Activated effector memory CD4-positive, alpha-beta T cell treated with anti-CD3 and anti-CD28 coated beads, Interleukin-2, amount 50 U/mL, for 16 hours (primary cell): ENCODE data around the gene ATAD1.
"Not testable (repeated sequence)": the region's sequence is repeated elsewhere in the genome, so short reads cannot be mapped to it uniquely, and the experiment has no call there.

Experiments used
- DNase-seq: peaks from one replicate; pipeline ENCODE4 v3.0.0-alpha.2; 2020

The ATAD1 gene

DNA sequence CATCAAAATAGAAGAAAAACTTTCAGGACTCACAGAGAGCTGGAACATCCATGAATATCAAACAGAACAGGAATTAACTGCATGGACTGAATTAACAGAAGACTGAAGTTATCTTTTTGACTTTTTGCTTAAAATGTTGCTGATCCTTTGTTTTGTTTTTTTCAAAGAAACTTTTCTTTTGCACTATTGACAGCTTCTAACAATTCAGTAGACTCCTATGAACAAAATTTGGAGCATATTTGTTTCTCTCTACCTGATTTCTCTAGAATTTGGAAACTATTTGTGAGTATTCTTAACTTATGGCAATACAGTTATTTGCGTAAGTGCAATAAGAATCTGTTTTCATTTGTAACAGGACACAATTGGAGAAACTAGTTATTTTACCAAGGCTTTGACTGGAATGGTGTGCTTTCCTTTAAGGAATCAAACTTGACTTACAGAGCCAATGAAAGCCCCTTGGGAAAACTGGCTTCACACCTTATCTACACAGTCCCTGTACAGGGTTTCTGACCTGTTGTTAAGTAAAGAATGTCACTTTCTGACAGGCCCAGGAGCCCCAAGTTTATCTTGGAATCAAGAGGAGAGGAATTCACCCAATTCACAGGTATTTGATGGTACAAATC, 16.1 kb downstream of the ATAD1 start:
- not testable (repeated sequence) for DNase-seq

DNA sequence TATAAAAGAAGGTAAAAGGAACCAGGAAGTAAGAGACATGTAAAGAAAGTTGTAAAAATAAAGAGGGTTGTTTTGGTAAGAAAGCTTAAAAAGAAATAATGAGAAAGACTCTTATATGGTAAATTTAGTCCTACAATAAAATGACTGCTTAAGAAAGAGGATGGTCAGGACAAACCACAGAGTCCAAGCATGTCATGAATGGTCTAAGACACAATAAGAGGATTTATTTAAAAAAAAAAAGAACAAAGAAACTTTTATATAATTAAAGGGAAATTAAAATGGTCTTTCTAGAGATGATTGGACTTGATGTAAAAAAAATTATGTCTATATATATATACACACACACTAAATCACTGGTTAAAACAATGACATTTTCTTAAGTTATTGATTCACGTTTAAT, 18.2 kb downstream of the ATAD1 start:
- no peak for DNase-seq

DNA sequence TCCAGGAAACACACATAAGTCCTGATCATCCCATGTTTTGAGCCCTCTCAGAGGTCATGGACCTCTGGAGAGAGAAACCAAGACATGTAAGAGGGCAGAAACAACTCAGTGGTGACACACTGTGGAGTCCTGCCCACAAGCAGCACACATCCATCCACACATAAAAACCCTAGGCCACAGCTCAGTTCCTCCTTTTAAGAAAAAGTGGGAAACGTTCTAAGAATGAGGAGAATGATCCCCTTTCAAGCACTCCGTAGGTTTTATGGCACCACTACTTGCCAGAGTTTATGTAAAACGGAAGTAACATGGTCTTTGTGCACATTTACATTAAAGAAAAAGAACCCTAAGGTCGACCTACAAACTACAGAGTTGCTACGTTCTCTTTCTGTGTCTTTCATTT, 19.9 kb downstream of the ATAD1 start:
- no peak for DNase-seq

DNA sequence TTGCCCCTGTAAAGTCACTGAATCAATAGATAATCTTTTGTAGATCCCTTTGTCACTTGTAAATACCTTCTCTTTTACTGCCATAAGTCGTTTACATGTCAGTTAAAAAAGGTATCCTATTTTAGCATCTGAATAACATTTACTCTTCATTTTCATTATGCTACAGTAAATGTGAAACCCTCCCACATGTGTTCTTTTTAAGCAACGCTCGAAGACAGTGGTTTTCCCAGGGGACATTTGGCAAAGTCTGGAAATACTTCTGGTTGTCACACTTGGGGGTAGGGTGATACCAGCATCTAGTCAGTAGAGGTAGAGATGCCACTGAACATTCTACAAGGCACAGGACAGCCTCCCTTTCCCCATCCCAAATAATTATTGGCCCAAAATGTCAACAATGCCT, 23.7 kb downstream of the ATAD1 start:
- no peak for DNase-seq

DNA sequence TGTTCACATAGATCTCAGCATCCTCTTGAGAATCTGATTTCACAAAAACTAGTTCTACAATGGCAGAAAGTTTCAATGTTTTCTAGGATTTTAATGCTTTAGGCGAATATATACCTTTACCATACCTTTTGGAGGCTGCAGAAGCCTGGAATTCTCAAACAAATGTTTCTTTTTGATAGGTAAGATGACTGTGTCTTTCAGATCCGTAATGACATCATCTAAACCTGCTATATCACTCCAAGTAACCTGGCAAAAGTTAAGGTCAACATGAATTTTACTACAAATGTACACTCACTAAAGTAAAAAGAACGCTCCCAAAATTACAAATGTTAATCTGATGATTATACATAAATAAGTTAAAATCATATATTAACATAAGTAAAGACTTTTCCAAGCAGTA, 27.8 kb downstream of the ATAD1 start:
- DNase-seq, result no peak

DNA sequence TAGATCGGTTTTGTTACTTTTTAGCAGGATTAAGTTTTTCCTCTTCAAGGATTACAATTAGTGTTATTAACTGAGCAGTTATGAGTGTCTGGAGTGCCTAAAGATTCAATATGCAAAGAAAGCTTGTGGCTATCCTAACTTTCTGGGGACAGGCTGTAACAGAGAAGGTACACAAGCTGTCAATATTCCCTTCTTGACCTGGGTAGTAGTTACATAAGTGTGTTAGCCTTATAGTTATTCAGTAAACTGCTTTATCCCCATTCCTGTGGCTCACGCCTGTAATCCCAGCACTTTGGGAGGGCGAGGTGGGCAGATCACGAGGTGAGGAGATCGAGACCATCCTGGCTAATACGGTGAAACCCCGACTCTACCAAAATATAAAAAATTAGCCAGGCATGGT, 31.6 kb downstream of the ATAD1 start:
- no peak for DNase-seq

DNA sequence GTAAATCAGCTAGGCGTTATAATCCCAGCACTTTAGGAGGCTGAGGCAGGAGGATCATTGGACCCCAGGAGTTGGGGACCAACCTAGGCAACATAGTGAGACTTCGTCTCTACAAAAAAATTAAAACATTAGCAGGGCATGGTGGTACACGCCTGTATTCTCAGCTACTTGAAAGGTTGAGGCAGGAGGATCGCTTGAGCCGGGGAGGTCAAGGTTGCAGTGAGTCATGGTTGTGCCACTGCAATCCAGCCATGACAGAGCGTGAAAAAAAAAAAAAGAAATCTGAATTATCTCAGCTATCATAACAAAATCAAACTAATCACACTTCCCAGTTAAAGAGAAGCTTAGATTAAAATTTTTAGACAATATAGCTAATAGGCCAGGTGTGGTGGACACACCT, 35.3 kb downstream of the ATAD1 start:
- DNase-seq, result no peak

DNA sequence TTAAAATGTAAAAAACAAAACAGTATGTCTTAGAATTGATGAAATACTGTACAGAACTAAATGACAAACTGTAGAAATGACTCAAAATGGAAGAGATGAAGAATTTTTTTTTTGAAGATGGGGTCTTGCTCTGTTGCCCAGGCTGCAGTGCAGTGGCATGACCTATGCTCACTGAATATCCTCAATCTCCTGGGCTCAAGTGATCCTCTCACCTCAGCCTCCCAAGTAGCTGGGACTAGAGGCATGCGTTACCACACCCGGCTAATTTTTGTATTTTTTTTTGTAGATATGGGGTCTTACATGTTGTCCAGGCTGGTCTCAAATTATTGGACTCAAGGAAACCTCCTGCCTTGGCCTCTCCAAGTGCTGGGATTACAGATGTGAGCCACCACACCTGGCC, 36.5 kb downstream of the ATAD1 start:
- DNase-seq, result no peak

DNA sequence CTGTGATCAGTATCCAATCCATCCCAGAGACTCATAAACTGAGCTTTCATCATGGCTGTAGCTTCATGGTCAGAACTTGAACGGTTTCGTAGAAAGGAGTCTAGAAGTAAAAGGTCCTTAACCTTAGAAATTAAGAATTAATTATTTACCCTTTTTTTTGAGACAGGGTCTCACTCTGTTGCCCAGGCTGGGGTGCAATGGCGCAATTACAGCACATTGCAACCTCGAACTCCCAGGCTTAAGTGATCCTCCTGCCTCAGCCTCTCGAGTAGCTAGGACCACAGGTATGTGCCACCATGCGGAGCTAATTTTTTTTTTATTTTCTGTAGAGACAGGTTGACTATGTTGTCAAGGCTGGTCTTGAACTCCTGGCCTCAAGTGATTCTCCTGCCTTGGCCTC, 41.7 kb downstream of the ATAD1 start:
- DNase-seq, result no peak

DNA sequence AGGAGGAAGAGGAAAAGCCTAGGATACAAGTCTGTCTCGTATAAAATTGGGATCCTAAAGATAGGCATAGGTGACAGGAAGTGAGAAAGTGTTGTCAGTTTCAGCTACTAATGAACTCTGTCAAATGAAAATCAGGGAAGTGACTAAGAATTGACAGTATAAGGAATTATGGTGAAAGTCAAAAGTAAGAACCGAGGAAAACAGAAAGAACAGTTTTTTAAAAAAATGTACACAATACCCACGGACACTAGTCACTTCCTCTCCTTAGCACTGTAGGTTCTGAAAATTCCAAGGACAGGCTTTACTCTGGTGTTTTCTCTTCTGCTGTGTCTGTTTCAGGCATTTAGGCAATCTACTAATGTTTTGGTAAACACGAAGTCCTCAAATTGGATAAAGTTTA, 42.3 kb downstream of the ATAD1 start:
- DNase-seq, result no peak

DNA sequence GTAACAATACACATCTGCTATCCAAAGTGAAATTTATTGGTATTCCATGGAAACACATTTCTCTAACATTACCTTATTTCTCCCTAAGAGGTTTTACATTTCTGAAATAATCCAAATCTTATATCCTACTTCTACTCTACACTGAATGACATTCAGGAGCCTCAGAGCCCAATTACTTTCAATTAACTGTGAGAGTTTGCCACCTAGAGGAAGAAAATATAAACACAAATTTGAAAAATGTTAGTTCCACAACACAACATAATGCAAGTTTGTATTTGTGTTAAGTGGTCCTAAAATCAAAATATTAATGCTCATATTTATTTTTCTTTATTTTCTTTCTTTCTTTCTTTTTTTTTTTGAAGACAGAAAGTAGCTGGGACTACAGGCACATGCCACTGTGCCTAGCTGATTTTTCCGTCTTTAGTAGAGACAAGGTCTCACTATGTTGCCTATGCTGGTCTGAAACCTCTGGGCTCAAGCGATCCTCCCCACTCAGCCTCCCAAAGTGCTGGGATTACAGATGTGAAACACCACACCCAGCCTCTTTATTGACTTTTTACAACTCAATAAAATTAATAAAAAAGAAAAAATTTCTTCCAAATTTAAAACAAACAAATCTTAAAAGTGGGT, 46.0 kb downstream of the ATAD1 start:
- DNase-seq, result no peak

DNA sequence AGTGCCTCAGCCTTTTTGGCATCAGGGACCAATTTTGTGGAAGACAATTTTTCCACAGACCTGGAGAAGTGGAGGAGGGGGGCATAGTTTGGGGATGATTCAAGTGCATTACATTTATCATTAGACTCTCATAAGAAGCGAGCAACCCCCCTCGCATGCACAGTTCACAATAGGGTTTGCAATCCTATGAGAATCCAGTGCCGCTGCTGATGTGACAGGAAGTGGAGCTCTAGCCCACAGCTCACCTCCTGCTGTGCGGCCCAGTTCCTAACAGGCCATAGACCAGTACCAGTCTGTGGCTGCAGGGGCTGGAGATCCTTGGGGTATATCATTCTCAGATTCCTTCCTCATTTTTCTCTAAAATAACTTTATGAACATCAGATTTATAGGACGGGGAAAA, 50.8 kb downstream of the ATAD1 start:
- no peak for DNase-seq

DNA sequence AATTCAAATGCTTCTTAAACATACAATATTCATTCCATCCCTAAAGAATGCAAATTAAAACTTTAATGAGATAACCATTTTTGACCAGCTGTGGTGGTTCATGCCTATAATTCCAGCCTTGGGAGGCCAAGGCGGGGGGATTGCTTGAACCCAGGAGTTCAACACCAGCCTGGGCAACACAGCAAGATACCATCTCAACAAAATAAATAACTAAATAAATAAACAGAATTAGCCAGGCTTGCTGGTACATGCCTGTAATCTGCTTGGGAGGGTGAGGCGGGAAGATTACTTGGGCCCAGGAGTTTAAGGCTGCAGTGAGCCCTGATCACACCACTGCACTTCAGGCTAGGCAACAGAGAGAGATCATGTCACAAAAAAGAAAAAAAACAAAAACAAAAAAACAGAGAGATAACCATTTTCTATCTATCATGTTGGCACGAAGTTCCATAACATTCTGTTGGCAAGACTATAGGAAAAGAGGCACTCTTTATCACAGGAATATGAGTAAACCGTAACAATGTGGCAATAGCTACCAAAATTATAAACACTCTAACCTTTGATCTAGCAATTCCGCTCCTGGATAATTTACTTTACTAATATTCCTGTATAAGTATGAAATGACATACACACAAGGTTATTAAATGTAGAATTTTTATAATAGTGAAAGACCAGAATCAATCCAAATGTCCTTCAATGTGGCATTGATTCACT, 52.2 kb downstream of the ATAD1 start:
- DNase-seq, result no peak

DNA sequence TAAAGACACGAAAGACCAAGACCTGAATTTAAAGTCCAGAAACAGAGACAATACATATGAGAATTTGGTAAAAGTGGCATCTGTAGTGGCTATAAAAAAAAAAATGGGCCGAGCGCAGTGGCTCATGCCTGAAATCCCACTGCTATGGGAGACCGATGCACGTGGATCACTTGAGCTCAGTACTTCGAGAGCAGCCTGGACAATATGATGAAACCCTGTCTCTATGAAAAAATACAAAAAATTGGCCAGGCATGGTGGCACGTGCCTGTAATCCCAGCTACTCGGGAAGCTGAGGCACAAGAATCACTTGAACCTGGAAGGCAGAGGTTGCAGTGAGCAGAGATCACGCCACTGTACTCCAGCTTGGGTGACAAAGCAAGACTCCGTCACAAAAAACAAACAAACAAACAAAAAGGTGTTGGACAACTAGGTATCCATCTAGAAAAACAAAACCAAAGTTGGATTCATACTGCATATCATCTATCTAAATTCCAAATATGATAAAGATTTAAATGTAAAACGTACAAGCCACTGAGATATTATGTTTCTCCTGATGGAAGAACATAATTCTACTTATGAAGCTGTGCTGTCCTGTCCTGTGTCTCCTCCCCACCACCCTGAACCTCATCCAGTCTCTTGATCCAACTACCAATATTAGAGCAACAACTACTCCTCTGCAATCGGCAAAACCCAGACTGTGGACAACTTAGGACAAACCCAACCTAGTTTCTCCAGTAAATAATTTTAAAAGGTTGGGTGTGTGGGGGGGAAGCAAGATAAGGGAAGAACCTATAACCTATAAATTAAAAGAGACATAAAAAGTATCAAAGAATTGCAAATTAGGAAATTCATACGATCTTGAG, 53.7 kb downstream of the ATAD1 start:
- DNase-seq, result no peak

DNA sequence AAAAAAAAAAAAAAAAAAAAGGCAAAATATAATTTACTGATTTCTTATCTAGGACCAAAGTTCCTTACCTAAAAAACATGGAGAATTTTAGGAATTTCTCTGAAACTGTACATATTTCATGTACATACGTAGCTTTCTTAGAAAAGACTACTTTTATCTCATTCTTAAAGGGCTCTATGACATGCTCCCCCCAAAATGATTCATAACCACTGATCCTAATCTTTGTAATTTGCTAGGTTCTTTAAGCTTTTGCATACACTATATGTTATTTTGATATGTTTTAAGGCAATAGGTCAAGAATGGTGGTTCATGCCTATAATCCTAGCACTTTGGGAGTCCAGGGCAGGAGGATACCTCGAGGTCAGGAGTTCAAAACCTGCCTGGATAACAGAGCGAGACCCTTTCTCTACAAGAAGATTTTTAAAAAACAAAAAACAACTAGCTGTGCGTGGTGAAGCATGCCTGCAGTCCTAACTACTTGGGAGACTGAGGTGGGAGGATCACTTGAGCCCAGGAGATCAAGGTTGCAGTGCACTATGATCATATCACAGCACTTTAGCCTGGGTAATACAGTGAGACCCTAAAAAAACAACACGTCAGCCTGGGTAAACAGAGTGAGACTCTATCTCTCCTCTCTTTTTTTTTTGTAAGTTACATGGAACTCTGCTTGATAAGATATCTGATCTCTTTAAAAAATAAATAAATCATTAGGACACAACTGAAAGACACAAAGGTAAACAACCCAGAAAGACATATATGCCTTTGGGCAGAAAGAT, 54.8 kb downstream of the ATAD1 start:
- DNase-seq, result no peak

DNA sequence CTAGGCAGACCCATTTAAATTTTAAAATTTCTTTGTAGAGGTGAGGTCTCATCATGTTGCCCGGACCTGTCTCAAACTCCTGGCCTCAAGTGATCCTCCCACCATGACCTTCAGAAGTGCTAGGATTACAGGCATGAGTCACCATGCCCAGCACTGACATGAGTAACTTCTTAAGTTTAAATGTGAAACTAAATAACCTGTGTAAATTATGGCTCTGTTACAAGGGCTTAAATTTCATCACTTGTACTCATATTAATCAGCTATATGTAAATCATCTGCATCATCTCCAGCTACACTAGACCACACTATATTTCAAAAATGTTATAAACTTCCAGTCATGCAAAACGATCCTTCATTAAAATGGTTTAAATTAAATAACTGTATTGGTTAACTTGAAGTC, 56.1 kb downstream of the ATAD1 start:
- DNase-seq, result peak; percentile 72

DNA sequence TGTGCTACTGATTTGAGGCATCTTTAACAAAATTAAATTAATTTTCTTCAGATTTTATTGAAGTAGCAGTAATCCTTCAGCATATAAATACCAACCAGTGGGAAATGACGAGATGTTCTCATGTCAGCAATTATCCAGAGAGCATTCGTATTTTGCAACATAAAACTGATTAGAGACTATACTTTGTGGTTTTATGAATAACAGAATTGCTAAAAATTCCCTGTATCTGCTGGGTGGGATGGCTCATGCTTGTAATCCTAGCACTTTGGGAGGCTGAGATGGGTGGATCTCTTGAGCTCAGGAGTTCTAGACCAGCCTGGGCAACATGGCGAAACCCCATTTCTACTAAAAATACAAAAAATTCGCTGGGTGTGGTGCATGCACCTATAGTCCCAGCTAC, 56.9 kb downstream of the ATAD1 start:
- DNase-seq, result no peak

DNA sequence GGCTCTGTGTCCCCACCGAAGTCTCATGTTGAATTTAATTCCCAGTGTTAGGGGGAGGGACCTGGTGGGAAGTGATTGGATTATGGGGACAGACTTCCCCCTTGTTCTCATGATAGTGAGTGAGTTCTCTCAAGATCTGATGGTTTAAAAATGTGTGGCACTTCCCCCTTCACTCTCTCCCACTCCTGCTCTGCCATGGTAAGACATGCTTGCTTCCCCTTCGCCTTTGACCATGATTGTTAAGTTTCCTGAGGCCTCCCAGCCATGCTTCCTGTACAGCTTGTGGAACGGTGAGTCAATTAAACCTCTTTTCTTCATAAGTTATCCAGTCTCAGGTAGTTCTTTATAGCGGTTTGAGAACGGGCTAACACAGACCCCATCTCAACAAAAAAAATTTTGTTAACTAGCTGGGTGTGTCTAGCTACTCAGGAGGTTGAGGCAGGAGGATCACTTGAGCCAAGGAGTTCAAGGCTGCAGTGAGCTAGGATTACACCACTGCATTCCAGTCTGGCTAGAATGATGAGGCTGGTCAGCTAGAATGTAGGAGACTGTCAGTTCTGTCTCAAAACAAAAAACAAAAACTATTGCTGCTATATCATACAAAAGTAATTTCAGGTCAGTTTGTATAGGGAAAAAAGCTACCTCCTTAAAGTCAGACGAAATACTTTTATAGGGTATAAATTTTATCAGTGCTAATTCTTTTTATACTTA, 57.7 kb downstream of the ATAD1 start:
- DNase-seq, result no peak

DNA sequence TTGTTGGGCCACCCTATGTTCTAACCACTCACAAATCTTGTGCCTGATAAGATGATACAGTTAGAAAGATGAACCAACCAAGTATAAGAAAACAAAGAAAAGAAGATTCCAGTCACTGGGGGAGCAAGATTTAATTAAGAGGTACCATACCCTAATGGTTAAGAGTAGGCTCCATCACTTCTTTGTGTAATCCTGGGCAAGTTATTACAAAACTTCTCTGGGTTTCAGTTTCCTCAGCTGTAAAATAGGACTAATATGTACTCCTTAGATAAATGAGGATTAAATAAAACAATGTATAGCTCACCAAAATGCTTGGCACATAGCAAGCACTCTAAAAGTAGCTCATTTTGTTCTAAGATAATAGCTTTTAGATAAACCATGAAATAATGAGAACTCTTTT, 58.5 kb downstream of the ATAD1 start:
- DNase-seq, result no peak

DNA sequence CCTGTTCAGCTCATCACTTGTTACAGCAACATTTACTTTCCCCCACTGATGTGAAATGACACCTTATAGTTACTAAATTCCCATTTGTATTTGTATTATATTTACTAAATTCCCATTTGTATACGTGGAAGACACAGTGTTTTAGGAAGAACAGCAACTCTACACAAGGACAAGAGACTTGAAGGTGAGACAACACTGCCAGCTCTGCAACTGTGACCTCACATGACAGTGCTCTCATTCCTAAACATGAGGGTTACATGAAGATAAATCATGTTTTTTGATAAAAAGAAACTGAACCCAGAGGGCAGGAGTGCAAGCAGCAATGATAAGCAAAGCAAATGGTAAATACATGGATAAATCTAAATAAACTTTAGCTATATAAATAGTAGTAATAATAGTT, 60.3 kb downstream of the ATAD1 start:
- no peak for DNase-seq

DNA sequence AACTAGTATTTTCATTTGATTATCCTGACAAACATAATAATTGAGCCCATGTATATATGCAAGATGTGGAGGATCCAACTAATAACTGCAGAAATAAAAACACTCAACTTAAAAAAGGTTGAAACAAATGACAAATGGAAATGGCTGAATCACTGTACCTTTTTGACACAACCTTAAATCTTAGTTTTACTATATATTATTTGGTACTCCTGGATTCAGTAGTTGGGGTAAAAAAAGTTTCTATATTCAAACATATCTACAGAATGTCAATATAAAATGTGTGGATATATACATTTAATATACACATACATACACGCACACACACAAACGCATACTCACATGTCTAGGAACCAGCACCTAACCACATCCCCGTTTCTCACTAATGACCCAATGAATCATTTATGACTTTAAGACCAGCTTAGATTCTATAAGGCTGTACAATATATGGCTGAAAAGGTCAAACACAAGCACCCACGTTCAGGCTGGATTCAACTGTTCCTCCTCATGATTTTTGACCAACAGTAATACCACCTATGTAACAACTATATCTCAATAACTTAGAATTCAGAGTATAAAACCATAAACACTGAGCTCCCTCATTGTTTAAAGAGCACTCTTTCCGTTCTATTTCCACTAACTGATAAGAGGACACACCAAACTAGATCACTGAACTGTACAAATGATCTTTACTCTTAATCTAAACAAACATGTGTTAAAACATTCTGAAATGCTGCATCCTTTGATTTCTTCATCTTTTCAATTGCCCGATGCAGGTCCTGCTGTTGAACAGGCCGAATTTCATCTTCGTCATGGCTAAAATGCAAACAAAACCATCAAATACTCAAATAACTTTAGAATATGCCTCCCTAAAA, 63.8 kb downstream of the ATAD1 start:
- no peak for DNase-seq
